ENCODE data around the gene FRMD4B.

The FRMD4B gene

DNA sequence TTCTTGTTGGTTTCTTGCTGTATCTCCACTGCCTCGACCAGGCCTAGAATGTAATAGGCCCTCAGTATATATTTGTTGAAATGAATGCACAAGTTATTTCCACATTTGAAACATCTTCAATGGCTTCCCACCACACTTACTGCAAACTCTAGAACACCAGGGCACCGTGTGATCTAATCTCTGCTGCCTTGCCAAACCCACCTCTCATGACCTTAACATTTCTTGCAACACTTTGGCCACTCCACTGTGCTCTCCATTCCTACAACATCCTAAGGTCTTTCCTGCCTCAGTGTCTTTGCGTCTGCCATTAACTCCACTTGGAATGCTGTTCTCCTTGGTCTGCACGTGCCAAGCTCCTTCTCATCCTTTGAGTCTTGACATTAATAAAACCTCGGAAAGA lies 14.1 kb downstream of the FRMD4B start:
- TF ChIP-seq CTCF (IDR thresholded peaks at IDR 0.05): no peak

DNA sequence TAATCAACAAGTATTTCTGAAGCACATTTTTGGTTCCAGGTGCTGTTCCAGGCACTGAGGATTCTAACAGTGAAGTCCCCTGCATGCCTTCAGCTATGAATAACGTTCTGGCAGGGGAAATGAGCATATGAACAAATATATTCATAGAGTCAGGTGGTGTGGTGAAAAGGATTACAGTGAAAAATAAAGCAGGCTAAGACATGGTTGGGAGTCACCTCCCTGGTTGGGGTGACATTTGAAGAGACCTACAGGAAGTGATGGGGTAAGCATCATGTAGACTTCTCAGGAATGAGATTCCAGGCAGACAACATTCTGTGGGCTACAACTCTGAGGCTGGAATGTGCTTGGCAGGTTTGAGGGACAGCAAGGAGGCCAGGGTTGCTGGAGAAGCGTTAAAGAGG lies 15.0 kb downstream of the FRMD4B start:
- no peak for TF ChIP-seq CTCF (IDR thresholded peaks at IDR 0.05)

DNA sequence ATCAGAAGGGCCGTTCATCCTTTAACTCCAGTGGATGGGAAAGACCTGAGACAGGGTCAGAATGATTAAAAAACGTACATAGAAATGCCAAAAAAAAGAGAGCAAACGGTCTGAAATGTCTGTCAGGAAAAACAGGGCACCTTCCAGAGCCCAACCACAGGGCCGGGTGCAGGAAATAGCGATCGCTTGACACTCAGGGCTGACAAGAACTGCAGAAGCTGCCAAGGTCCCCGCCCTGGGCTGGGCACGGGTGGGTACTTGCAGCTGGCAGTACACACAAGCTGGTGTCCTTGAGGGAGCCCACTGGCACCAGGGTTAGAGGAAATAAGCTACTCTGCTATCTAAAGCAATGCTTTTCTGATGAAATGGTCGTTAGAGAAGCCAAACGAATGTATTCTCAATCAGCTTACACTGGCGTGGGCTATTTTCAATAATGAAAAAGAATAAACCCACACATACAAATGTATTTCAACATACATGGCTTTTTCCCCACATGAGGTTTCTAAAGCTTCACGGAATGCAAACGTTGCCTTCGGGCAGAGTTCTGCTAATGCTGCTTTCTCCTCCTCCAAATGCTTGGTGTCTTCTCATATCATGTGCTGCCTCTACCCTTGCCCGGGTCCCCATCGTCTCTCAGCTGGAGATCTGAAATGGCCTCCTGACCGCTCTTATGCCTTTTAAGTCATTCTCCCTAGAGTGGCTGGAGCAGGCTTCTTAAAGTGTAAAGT lies 15.6 kb downstream of the FRMD4B start:
- no peak for TF ChIP-seq CTCF (IDR thresholded peaks at IDR 0.05)

- no peak for TF ChIP-seq CTCF (IDR thresholded peaks at IDR 0.05)
These were observed 17.7 kb downstream of the FRMD4B start for GRCh38 chr3:69368129-69368741.

GRCh38 chr3:69367586-69367985 lies 18.3 kb downstream of the FRMD4B start:
- no peak for TF ChIP-seq CTCF (IDR thresholded peaks at IDR 0.05)

- no peak for TF ChIP-seq CTCF (IDR thresholded peaks at IDR 0.05)
These were observed 21.5 kb downstream of the FRMD4B start for GRCh38 chr3:69364354-69364753.

GRCh38 chr3:69360690-69361089 lies 25.2 kb downstream of the FRMD4B start:
- TF ChIP-seq CTCF (IDR thresholded peaks at IDR 0.05): no peak

All from LNCAP (cell line).